Keratinocyte (primary cell): Measurements from ENCODE around the gene SMIM22.

Source experiments
- CTCF ChIP-seq, 3 experiments: IDR thresholded peaks in 1 of 3; conservative IDR thresholded peaks in 1 of 3; optimal IDR thresholded peaks in 1 of 3; 2 replicates in 2 of 3; 3 replicates in 1 of 3; pipeline versions ENCODE3 to v1.5.1; 2011; ENCODE audit warnings: low read length in 3 of 3, mild to moderate bottlenecking in 3 of 3, moderate library complexity in 2 of 3, control low read depth in 1 of 3, inconsistent platforms in 1 of 3; ENCODE audit not compliant: insufficient read depth in 2 of 3; ENCODE audit errors: extremely low read depth in 1 of 3
- EZH2 ChIP-seq: IDR thresholded peaks from one replicate; pipeline ENCODE4 v1.6.1; 2012; ENCODE audit warnings: inconsistent platforms, mild to moderate bottlenecking, low read length, moderate library complexity

- no peak for TF ChIP-seq CTCF (optimal IDR thresholded peaks at IDR 0.05 in 1 of 3, IDR thresholded peaks at IDR 0.05 in 1 of 3, conservative IDR thresholded peaks at IDR 0.05 in 1 of 3; ENCODE audit: extremely low read depth in 1 of 3, insufficient read depth in 2 of 3, low read length in 3 of 3)
- TF ChIP-seq EZH2: no peak
These were observed 30.0 kb downstream of the SMIM22 start for GRCh38 chr16:4825196-4825595.
